ENCODE results near the gene VRK1. TPM values are rescaled to one million over a fixed set of nuclear protein-coding genes. Genes with fewer than 3 reads are reported as not detected.
A peak's percentile ranks its signal among the peaks of the same experiment; 100 is the strongest.

VRK1 gene, protein sequence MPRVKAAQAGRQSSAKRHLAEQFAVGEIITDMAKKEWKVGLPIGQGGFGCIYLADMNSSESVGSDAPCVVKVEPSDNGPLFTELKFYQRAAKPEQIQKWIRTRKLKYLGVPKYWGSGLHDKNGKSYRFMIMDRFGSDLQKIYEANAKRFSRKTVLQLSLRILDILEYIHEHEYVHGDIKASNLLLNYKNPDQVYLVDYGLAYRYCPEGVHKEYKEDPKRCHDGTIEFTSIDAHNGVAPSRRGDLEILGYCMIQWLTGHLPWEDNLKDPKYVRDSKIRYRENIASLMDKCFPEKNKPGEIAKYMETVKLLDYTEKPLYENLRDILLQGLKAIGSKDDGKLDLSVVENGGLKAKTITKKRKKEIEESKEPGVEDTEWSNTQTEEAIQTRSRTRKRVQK
- total RNA-seq = 10 to 100 TPM in 3 of 6 donors, 1 to 10 TPM in 3; 6.7 to 19.9 (median 9.9) TPM

DNA sequence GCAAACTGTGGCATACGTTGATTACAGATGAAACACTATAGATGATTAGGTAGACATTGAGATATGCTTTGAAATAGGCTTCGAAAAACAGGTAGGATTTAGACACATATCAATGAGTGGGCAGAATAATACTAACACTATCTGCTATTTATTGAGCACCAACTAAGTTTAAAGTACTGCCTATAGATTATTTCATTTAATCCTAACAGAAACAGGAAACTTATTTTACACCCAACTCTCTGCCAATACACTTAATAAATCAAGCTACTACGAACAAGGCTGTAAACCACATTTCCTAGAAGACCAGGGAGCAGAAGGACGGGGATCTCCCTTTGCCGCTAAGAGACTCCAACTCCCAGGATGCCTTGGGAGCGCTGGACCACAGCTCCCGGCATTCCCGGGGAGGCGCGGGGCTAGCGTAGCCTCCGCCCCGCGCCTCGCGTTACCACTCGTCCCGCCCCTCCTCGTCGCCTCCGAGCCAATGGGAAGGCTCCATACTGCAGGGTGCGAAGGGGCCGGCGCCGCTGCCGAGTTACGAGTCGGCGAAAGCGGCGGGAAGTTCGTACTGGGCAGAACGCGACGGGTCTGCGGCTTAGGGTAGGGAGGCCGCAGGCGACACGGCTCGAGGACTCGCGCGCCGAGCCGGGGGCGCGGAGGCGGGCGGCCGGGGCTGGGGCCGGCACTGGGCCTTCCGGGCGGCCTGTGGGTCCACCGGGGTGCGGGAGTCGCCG is at the start of gene VRK1:
VRK1 (plus strand) TSS at position 532 of the 731 bp plus-strand sequence. CDS start 36,090 bp downstream, outside the sequence.
- DNase-seq (peak; percentile 97 to 98), ATAC-seq (ENCODE audit: low FRiP score in 2 of 2) (peak; percentile 100)
- H3K27ac ChIP-seq = peak within 1 kb of the TSS in 3 of 4 donors; percentile 61 to 83 (median 67)
- peak; percentile 44 to 80 for TF ChIP-seq POLR2AphosphoS5 (IDR thresholded peaks at IDR 0.05)
- TF ChIP-seq EP300 (IDR thresholded peaks at IDR 0.05) = no peak
- TF ChIP-seq, protein P1, sequence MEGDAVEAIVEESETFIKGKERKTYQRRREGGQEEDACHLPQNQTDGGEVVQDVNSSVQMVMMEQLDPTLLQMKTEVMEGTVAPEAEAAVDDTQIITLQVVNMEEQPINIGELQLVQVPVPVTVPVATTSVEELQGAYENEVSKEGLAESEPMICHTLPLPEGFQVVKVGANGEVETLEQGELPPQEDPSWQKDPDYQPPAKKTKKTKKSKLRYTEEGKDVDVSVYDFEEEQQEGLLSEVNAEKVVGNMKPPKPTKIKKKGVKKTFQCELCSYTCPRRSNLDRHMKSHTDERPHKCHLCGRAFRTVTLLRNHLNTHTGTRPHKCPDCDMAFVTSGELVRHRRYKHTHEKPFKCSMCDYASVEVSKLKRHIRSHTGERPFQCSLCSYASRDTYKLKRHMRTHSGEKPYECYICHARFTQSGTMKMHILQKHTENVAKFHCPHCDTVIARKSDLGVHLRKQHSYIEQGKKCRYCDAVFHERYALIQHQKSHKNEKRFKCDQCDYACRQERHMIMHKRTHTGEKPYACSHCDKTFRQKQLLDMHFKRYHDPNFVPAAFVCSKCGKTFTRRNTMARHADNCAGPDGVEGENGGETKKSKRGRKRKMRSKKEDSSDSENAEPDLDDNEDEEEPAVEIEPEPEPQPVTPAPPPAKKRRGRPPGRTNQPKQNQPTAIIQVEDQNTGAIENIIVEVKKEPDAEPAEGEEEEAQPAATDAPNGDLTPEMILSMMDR (IDR thresholded peaks at IDR 0.05) = no peak
- TF ChIP-seq POLR2A (IDR thresholded peaks at IDR 0.05) = peak in 2 of 4 donors; percentile 31 to 39
- 3 to 20% methylated on average over 5 to 40 of the region's 57 CpGs for WGBS, 2 donors
- H3K27me3 ChIP-seq = no peaks in the 10 kb centered on the region
- H3K4me3 ChIP-seq = peak within 1 kb of the TSS; percentile 66 to 94 (median 72)
- H3K4me1 ChIP-seq = peaks cover 8 to 16% (median 10%) of the 10 kb centered on the region in 4 donors
- H3K9me3 ChIP-seq = no peaks in the 10 kb centered on the region
- H3K36me3 ChIP-seq = no peaks in the 10 kb centered on the region

DNA sequence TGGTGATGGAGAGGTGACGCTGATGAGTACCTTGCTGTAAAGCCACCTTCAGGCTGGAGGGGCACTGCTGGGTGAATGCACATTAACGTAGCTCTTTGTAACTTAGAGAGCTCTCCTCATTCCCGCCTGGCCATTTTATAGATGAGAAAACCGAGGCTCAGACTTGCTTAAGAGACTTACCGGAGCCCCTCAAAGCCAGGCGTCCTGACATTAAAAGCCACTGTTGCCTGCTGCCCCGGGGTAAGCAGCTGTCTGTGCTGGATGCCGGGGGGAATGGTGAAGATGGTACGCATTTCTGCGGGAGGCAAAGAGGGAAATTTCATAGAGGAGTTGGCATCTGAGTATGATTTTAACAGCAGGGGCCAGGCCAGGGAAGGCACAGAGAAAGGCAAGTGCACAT is 49.6 kb upstream of the VRK1 start:
- no peaks in the 10 kb centered on the region for H3K4me1 ChIP-seq
- DNase-seq (no peak), ATAC-seq (ENCODE audit: low FRiP score in 2 of 2) (no peak)
- no peak overlapping the region for H3K27ac ChIP-seq
- 74 to 86% methylated on average over 10 of the region's 10 CpGs for whole genome bisulfite sequencing, 2 donors
- no peaks in the 10 kb centered on the region for H3K9me3 ChIP-seq
- no peak overlapping the region for H3K4me3 ChIP-seq
- no peaks in the 10 kb centered on the region for H3K36me3 ChIP-seq
- TF ChIP-seq, protein P1 (IDR thresholded peaks at IDR 0.05) = no peak
- H3K27me3 ChIP-seq = no peaks in the 10 kb centered on the region

- WGBS, 2 donors = 51 to 56% methylated on average over 6 of the region's 6 CpGs
- TF ChIP-seq EP300 (IDR thresholded peaks at IDR 0.05) (no peak), POLR2A (IDR thresholded peaks at IDR 0.05) (no peak), POLR2AphosphoS5 (IDR thresholded peaks at IDR 0.05) (no peak)
- TF ChIP-seq, protein P1 (IDR thresholded peaks at IDR 0.05) = no peak
- H3K4me1 ChIP-seq = no peaks in the 10 kb centered on the region
- H3K27me3 ChIP-seq = no peaks in the 10 kb centered on the region
- no peaks in the 10 kb centered on the region for H3K9me3 ChIP-seq
- no peaks in the 10 kb centered on the region for H3K36me3 ChIP-seq
- ATAC-seq (ENCODE audit: low FRiP score in 2 of 2) (no peak), DNase-seq (peak in 1 of 2 donors; percentile 35)
- no peak overlapping the region for H3K27ac ChIP-seq
- H3K4me3 ChIP-seq = no peak overlapping the region
Measured at GRCh38 chr14:96748362-96748761, 48.8 kb upstream of the VRK1 start.

GRCh38 chr14:96751505-96751904 is 45.7 kb upstream of the VRK1 start:
- Histone ChIP-seq H3K4me3 (no peak overlapping the region), H3K27ac (no peak overlapping the region), H3K4me1 (no peaks in the 10 kb centered on the region), H3K36me3 (no peaks in the 10 kb centered on the region), H3K9me3 (no peaks in the 10 kb centered on the region), H3K27me3 (no peaks in the 10 kb centered on the region)
- DNase-seq (no peak), ATAC-seq (ENCODE audit: low FRiP score in 2 of 2) (no peak)
- TF ChIP-seq EP300 (IDR thresholded peaks at IDR 0.05) = no peak
- no peak for TF ChIP-seq POLR2A (IDR thresholded peaks at IDR 0.05)
- TF ChIP-seq POLR2AphosphoS5 (IDR thresholded peaks at IDR 0.05) = no peak
- TF ChIP-seq, protein P1 (IDR thresholded peaks at IDR 0.05) = no peak
- 61 to 63% methylated on average over 3 of the region's 3 CpGs for WGBS, 2 donors

All from upper lobe of left lung (tissue), 6 donors.